Esophagus muscularis mucosa (tissue), 2 donors: Measurements from ENCODE around the gene FBXL7.

Experiments used
- POLR2A ChIP-seq: fragments of 450-650 bp; IDR thresholded peaks from one replicate; pipeline ENCODE4 v1.6.1; 2017; ENCODE audit warnings: antibody characterized with exemption, moderate library complexity, mild to moderate bottlenecking, low read depth
- POLR2AphosphoS5 ChIP-seq, 2 donors: sonication (generic); formaldehyde crosslinking; IDR thresholded peaks; one replicate each; pipeline ENCODE4 v1.6.1; 2017; ENCODE audit warnings: antibody characterized with exemption in 2 of 2

GRCh38 chr5:15487228-15487627 is 12.8 kb upstream of the FBXL7 start:
- TF ChIP-seq POLR2AphosphoS5 (IDR thresholded peaks at IDR 0.05) (no peak), POLR2A (no peak)
